Naive thymus-derived CD4-positive, alpha-beta T cell (primary cell): Measurements from ENCODE around the gene MGA. TPM values are rescaled to one million over a fixed set of nuclear protein-coding genes. Genes with fewer than 3 reads are reported as not detected.

Source experiments
- ATAC-seq: fragments of 150-1000 bp; cut with Tn5 transposase; 2 replicates; pipeline ENCODE4 v1.10.0; 2021; ENCODE audit warnings: mild to moderate bottlenecking, moderate library complexity
- CTCF ChIA-PET: fragments of 350-600 bp; sonication (Branson Sonifier 250); formaldehyde crosslinking; loops from one replicate; lab custom pipeline; 2021; ENCODE audit warnings: antibody characterized with exemption; lab: Charles Lee
- POLR2A ChIA-PET: fragments of 350-600 bp; sonication (Branson Sonifier 250); formaldehyde crosslinking; loops from one replicate; lab custom pipeline; 2021; ENCODE audit warnings: antibody characterized with exemption, inconsistent platforms; lab: Charles Lee
- DNase-seq, 9 donors: peaks; one replicate each; pipeline versions ENCODE4 v3.0.0 to v3.0.0-alpha.2; 2020 to 2022; ENCODE audit warnings: mixed read lengths in 1 of 9
- H3K27ac ChIP-seq: one replicate; pipeline ENCODE4 v1.7.0; 2013; ENCODE audit warnings: mild to moderate bottlenecking, low read depth, low read length, moderate library complexity
- H3K27me3 ChIP-seq, 2 donors: one replicate each; pipeline ENCODE4 v1.7.0; 2013; ENCODE audit warnings: low read length in 2 of 2, mild to moderate bottlenecking in 2 of 2, moderate library complexity in 2 of 2; ENCODE audit not compliant: control insufficient read depth in 2 of 2, insufficient read depth in 2 of 2
- H3K36me3 ChIP-seq, 3 experiments: 1 replicate in 2 of 3; 2 replicates in 1 of 3; pipeline ENCODE4 v1.7.0; 2013; ENCODE audit warnings: low read length in 3 of 3, mild to moderate bottlenecking in 3 of 3, moderate library complexity in 1 of 3; ENCODE audit not compliant: insufficient read depth in 3 of 3, control insufficient read depth in 2 of 3
- H3K4me1 ChIP-seq, 2 donors: one replicate each; pipeline ENCODE4 v1.7.0; 2013; ENCODE audit warnings: low read length in 2 of 2, mild to moderate bottlenecking in 2 of 2, moderate library complexity in 1 of 2; ENCODE audit not compliant: control insufficient read depth in 2 of 2, insufficient read depth in 2 of 2
- H3K4me3 ChIP-seq: 2 replicates; pipeline ENCODE4 v1.7.0; 2013; ENCODE audit warnings: mild to moderate bottlenecking, low read length
- H3K9me3 ChIP-seq, 3 experiments: 1 replicate in 2 of 3; 2 replicates in 1 of 3; pipeline ENCODE4 v1.7.0; 2013; ENCODE audit warnings: low read length in 3 of 3; ENCODE audit not compliant: control insufficient read depth in 2 of 3
- H3K27ac Mint-ChIP-seq, 9 donors: one replicate each; pipeline ENCODE4 v1.8.0; 2020 to 2022; ENCODE audit warnings: mixed read lengths in 9 of 9, mild to moderate bottlenecking in 8 of 9, moderate library complexity in 5 of 9, inconsistent platforms in 2 of 9
- H3K27me3 Mint-ChIP-seq, 5 donors: one replicate each; pipeline ENCODE4 v1.8.0; 2021 to 2022; ENCODE audit warnings: mixed read lengths in 5 of 5, mild to moderate bottlenecking in 1 of 5
- H3K36me3 Mint-ChIP-seq, 5 donors: one replicate each; pipeline ENCODE4 v1.8.0; 2020 to 2022; ENCODE audit warnings: mixed read lengths in 5 of 5, mild to moderate bottlenecking in 3 of 5, inconsistent platforms in 1 of 5
- H3K4me1 Mint-ChIP-seq, 7 donors: one replicate each; pipeline ENCODE4 v1.8.0; 2020 to 2022; ENCODE audit warnings: mixed read lengths in 7 of 7, mild to moderate bottlenecking in 3 of 7, inconsistent platforms in 1 of 7
- H3K4me3 Mint-ChIP-seq, 10 donors: one replicate each; pipeline ENCODE4 v1.8.0; 2020 to 2022; ENCODE audit warnings: mild to moderate bottlenecking in 10 of 10, mixed read lengths in 10 of 10, moderate library complexity in 6 of 10, inconsistent platforms in 2 of 10
- H3K9me3 Mint-ChIP-seq, 11 donors: one replicate each; pipeline ENCODE4 v1.8.0; 2020 to 2022; ENCODE audit warnings: mixed read lengths in 11 of 11, mild to moderate bottlenecking in 4 of 11, inconsistent platforms in 1 of 11, moderate library complexity in 1 of 11
- intact Hi-C, 2 donors: fragments of 100-400 bp; cut with micrococcal nuclease; formaldehyde crosslinking; loops; one replicate each; pipeline ENCODE4 v1.15.1; 2023
- polyA plus RNA-seq, 2 donors: library from polyadenylated mRNA; unstranded; fragments of 300-500 nt; fragmentation: Illumina TruSeq; gene quantifications; one replicate each; pipeline ENCODE4 v1.2.3, GENCODE V29; 2021
- total RNA-seq, 6 experiments: library from RNA in 5 of 6; stranded (reverse) in 5 of 6; gene quantifications; 1 replicate in 5 of 6; 2 replicates in 1 of 6; pipeline ENCODE4 v1.2.3 and lab custom pipeline; 2021 to 2026

MGA gene
- total and polyA plus RNA-seq, 7 experiments from 2014 or later: 12.7 to 73.8 (median 46.9) TPM

DNA sequence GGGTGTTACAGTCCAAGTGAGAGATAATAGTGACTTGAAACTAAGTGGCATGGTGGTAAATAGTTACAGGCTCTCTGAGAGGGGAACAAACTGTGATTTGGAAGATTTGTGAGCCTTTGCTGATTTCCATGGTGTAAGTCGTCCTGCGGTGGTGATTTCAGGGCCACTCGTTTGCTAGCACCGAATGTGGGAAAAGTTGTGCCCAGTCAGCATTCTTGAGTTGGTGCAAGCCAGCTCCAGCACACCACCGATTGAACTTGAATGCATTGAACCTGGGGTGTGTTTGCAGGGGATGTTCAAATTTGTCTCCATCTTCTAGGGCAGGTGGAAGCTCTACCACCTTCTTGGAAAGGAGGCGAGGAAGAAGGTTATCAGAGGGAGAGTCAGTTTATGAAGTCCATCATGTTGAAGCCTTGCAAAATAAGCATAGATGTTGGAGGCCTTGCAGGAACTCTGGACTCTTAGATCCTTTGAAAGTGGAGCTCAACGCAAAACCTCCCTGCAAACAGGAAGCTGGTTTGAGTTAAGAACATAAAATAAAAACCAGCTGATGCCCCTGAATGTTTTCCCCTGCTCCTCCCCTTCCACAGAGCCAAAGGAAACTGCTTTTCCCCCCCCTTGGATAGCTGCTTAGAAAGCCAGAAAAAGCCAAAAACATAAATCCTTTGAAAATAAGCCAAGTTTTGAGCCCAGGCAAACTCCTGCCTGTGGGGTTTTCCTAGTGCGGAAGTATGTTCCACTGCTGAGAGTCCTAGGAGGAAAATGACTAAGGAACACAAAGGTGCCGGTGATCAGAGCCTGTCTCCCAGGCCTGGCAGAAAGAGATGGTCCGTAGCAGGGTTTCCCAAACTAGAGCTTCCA is 136.0 kb downstream of the MGA start:
- H3K9me3 ChIP-seq: no peaks in the 10 kb centered on the region
- ChIA-PET POLR2A (interaction anchor here (0.6 to 1.1 kb wide), 2 partner anchors 22 to 184 kb away, joined by 3 to 5 read pairs; partner anchors contain the start of gene MAPKBP1), CTCF (interaction anchor here (0.5 to 2.7 kb wide), 4 partner anchors 13 to 23 kb away, joined by 3 to 8 read pairs (median 6); partner anchors contain the start of gene MAPKBP1)
- peaks cover 28 to 52% (median 40%) of the 10 kb centered on the region in 7 donors for H3K4me1 Mint-ChIP-seq
- H3K27ac Mint-ChIP-seq: peak overlapping the region in 5 of 9 donors; percentile 63 to 79 (median 75)
- intact Hi-C loops: no loop called here
- H3K36me3 Mint-ChIP-seq: peaks cover 0 to 18% (median 9%) of the 10 kb centered on the region in 5 donors
- no peak overlapping the region for H3K27ac ChIP-seq
- peaks cover 0 to 22% (median 0%) of the 10 kb centered on the region in 3 experiments for H3K36me3 ChIP-seq
- H3K27me3 Mint-ChIP-seq: no peaks in the 10 kb centered on the region
- H3K4me3 ChIP-seq: no peak overlapping the region
- DNase-seq: no peak
- no peaks in the 10 kb centered on the region for H3K27me3 ChIP-seq
- H3K9me3 Mint-ChIP-seq: no peaks in the 10 kb centered on the region
- ATAC-seq: no peak
- peaks cover 0 to 3% of the 10 kb centered on the region in 2 donors for H3K4me1 ChIP-seq
- H3K4me3 Mint-ChIP-seq: peak overlapping the region in 3 of 10 donors; percentile 11 to 33 (median 27)

DNA sequence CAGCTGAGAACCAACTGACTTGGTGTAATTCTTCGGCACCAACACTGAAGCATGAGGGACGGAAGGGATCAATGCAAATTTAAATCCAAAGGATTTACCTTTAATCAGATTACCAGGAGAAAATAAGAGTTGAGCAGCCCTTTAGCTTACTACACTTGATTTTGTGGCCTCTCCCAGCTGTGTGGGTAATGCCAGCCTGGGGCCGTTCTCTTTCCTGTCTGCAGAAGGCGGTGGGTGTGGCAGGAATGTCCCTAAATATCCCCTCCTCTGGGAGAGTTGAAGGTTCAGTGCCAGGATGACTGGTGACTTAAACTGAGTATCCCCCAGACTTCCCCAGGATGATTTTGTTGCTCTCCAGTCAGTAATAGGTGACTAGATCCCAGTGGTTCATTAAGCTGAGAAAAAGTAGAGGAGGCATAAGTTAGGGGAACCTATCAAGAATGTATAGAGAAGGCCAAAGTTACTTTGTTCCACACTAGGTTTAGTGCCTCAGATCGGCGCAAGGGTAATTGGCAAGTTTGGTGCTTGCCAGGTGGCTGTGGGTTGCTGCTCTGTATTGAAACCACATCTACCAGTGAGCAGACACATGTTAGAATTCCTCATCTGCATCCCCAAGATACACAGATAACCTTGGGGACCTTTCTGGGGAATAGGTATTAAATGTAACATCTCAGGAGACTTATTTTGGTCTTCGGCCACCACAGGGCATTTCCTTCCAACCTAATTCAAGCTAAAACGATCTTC is 137.2 kb downstream of the MGA start:
- H3K4me1 ChIP-seq: no peaks in the 10 kb centered on the region
- intact Hi-C loops: no loop called here
- no peak for ATAC-seq
- H3K4me3 ChIP-seq: no peak overlapping the region
- POLR2A ChIA-PET: interaction anchor here (1.1 kb wide), 1 partner anchor 23 kb away, joined by 5 read pairs; the partner anchor contains the start of gene MAPKBP1
- H3K36me3 ChIP-seq: peaks cover 0 to 23% (median 0%) of the 10 kb centered on the region in 3 experiments
- Mint-ChIP-seq H3K9me3 (no peaks in the 10 kb centered on the region), H3K27me3 (no peaks in the 10 kb centered on the region), H3K27ac (peak overlapping the region in 2 of 9 donors; percentile 34 to 42), H3K36me3 (peaks cover 0 to 21% (median 9%) of the 10 kb centered on the region in 5 donors), H3K4me1 (peaks cover 19 to 41% (median 29%) of the 10 kb centered on the region in 7 donors), H3K4me3 (no peak overlapping the region)
- H3K9me3 ChIP-seq: no peaks in the 10 kb centered on the region
- CTCF ChIA-PET: interaction anchor here (0.5 to 0.7 kb wide), 2 partner anchors 12 to 18 kb away, joined by 3 to 6 read pairs; no protein-coding TSS in a partner anchor
- DNase-seq: no peak
- H3K27ac ChIP-seq: no peak overlapping the region
- H3K27me3 ChIP-seq: no peaks in the 10 kb centered on the region

DNA sequence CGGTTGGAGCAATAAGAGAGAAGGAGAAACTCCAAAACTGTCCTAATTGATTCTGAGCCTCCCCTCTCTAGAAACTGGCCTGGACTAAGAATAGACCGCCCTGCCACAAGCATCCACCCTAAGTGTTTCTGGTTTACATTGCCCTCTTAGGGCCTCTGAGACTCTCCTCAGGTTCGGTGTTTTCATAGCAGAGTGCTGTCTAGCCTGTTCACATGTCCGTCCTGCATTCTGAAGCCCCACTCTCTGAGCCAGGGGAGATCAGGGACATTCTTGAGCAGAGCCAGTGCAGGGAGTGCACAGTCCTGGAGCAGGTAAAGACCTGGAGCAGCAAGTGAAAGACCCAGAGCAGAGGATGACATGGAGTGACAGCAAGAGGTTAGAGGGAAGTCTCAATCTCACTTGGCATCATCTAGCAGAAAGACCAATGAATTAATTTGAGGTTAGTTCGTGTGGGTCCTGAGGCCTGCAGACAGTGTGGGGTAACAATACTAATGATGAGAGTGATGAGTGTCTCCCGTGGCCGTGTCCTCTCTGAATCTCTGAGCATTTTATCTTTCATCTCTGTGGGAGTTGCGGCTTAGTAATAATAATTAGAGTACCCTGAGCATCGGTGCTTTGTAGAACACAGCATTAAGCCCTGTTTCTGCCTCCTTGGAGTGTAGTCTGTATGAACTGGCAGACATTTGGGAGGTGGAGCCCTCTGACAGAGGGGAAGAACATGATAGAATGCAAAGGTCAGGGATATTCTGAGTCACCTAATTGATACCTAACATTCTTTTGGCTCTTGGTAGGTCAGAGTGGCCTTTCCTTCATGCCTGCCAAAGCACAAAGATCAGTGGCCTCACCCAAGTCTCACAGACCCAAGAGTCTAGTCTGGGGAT is 138.6 kb downstream of the MGA start:
- H3K4me1 Mint-ChIP-seq: peaks cover 19 to 33% (median 27%) of the 10 kb centered on the region in 7 donors
- ATAC-seq (no peak), DNase-seq (no peak)
- no peak overlapping the region for H3K4me3 Mint-ChIP-seq
- no peaks in the 10 kb centered on the region for H3K9me3 Mint-ChIP-seq
- Histone ChIP-seq H3K36me3 (peaks cover 0 to 23% (median 0%) of the 10 kb centered on the region in 3 experiments), H3K4me3 (no peak overlapping the region), H3K4me1 (no peaks in the 10 kb centered on the region), H3K27ac (no peak overlapping the region), H3K9me3 (no peaks in the 10 kb centered on the region), H3K27me3 (no peaks in the 10 kb centered on the region)
- POLR2A ChIA-PET: no interaction called here
- intact Hi-C loops: no loop called here
- peak overlapping the region in 1 of 9 donors; percentile 21 for H3K27ac Mint-ChIP-seq
- H3K27me3 Mint-ChIP-seq: no peaks in the 10 kb centered on the region
- H3K36me3 Mint-ChIP-seq: peaks cover 0 to 21% (median 9%) of the 10 kb centered on the region in 5 donors
- CTCF ChIA-PET: no interaction called here

DNA sequence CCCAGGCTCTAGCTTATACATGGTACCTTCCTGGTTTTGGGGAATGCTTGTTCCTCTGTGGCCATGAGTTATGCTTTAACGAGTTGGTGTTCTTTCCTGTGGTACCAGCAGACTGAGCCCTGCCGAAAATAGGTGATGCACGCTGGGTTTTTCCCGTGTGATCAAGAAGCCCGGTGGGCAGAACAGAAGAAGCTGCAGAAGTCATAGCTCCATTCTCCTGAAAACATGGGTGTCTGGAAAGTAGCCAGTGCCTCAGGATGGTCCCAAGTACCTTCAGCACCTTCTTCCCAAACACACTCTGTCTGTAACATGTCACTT is 139.2 kb downstream of the MGA start:
- H3K36me3 Mint-ChIP-seq: peaks cover 0 to 21% (median 11%) of the 10 kb centered on the region in 5 donors
- Histone ChIP-seq H3K27me3 (no peaks in the 10 kb centered on the region), H3K4me3 (no peak overlapping the region), H3K4me1 (no peaks in the 10 kb centered on the region), H3K27ac (no peak overlapping the region), H3K36me3 (peaks cover 0 to 23% (median 0%) of the 10 kb centered on the region in 3 experiments), H3K9me3 (no peaks in the 10 kb centered on the region)
- CTCF ChIA-PET: interaction anchor here (1.8 kb wide), 1 partner anchor 11 kb away, joined by 4 read pairs; no protein-coding TSS in a partner anchor
- ATAC-seq (no peak), DNase-seq (no peak)
- H3K9me3 Mint-ChIP-seq: no peaks in the 10 kb centered on the region
- POLR2A ChIA-PET: no interaction called here
- no peak overlapping the region for H3K4me3 Mint-ChIP-seq
- no peaks in the 10 kb centered on the region for H3K27me3 Mint-ChIP-seq
- intact Hi-C loops: no loop called here
- H3K4me1 Mint-ChIP-seq: peaks cover 19 to 30% (median 26%) of the 10 kb centered on the region in 7 donors
- peak overlapping the region in 1 of 9 donors; percentile 15 for H3K27ac Mint-ChIP-seq

DNA sequence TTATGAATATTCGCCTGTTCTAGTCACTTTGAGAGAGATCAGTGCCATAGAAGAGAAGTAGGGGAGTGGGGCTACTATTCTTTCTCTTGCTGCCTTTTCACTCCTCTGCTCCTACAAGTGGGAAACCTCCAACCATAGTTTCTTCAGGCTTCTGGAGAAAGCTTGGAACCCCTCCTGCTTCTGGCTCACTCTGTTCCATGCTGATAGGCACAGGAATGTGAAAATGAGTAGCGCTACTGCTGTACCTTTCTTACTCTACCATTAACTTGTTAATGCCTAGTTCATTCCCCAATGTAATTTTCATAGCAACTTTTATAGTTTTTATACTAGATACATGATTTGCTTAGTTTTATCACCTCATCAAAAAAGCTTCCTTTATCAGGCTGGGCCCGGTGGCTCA is 141.0 kb downstream of the MGA start:
- H3K4me1 ChIP-seq: no peaks in the 10 kb centered on the region
- CTCF ChIA-PET: interaction anchor here (0.5 to 1.8 kb wide), 2 partner anchors 10 to 182 kb away, joined by 3 to 4 read pairs; no protein-coding TSS in a partner anchor
- DNase-seq (no peak), ATAC-seq (no peak)
- H3K9me3 ChIP-seq: no peaks in the 10 kb centered on the region
- no peak overlapping the region for H3K27ac ChIP-seq
- POLR2A ChIA-PET: interaction anchor here (1.1 to 1.2 kb wide), 2 partner anchors 10 to 26 kb away, joined by 3 read pairs; no protein-coding TSS in a partner anchor
- H3K36me3 Mint-ChIP-seq: peaks cover 0 to 24% (median 11%) of the 10 kb centered on the region in 5 donors
- no peaks in the 10 kb centered on the region for H3K27me3 Mint-ChIP-seq
- H3K27me3 ChIP-seq: no peaks in the 10 kb centered on the region
- peaks cover 0 to 23% (median 0%) of the 10 kb centered on the region in 3 experiments for H3K36me3 ChIP-seq
- no peak overlapping the region for H3K4me3 ChIP-seq
- no peak overlapping the region for H3K4me3 Mint-ChIP-seq
- peaks cover 13 to 25% (median 20%) of the 10 kb centered on the region in 7 donors for H3K4me1 Mint-ChIP-seq
- H3K9me3 Mint-ChIP-seq: no peaks in the 10 kb centered on the region
- no peak overlapping the region for H3K27ac Mint-ChIP-seq
- intact Hi-C loops: no loop called here
